Measurements from ENCODE around the gene CARMIL1. TPM values are rescaled to one million over a fixed set of nuclear protein-coding genes. Genes with fewer than 3 reads are reported as not detected.

CARMIL1 gene
- total and polyA plus RNA-seq, 10 of the 15 experiments (the other 5 are each of a cell fraction or from before 2014, with no cell fraction given): 6.4 to 18.1 (median 10.3) TPM

DNA sequence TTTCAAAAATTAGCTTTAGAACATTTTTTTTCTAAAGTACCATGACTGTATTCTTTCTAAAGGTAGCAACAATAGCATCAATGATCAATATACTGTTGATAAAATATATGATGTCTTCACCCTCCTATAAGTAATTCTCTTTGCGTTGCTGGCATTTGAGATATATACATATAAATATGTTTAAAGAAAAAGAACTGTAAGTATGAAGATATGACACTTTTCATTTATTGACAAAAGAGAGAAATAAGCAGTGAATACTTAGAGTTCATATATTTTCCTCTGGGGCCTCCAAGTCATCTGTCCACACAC is 323.5 kb downstream of the CARMIL1 start:
- RAD21 ChIA-PET (ENCODE audit: unreplicated experiment): interaction anchor here (0.6 to 1.4 kb wide), 2 partner anchors 113 to 348 kb away, joined by 4 to 5 read pairs; no protein-coding TSS in a partner anchor
- FAIRE-seq: no peak
- no TSS peak for BruUV-seq (replicated peaks)

More for the DNA sequence above, 323.5 kb downstream of the CARMIL1 start:
- Histone ChIP-seq H3K9ac (ENCODE audit: control insufficient read depth, insufficient read depth, low read length) (no peak overlapping the region), H2AFZ (ENCODE audit: control insufficient read depth, low read depth, low read length) (no peak overlapping the region), H3K4me3 (no peak overlapping the region), H3K27me3 (replicated peaks in 1 of 2; ENCODE audit: control insufficient read depth in 2 of 2, insufficient read depth in 2 of 2, low read length in 1 of 2) (no peaks in the 10 kb centered on the region), H3K4me2 (ENCODE audit: control insufficient read depth, insufficient read depth) (no peak overlapping the region), H3K9me3 (replicated peaks; ENCODE audit: control insufficient read depth, insufficient read depth, low read length) (no peaks in the 10 kb centered on the region), H3K4me1 (ENCODE audit: control insufficient read depth, insufficient read depth, low read length) (no peaks in the 10 kb centered on the region), H3K36me3 (ENCODE audit: control insufficient read depth in 2 of 2, insufficient read depth in 2 of 2, low read length in 1 of 2) (no peaks in the 10 kb centered on the region), H3K27ac (ENCODE audit: control insufficient read depth, insufficient read depth) (no peak overlapping the region), H3K79me2 (ENCODE audit: control insufficient read depth, insufficient read depth, low read length) (no peaks in the 10 kb centered on the region), H4K20me1 (ENCODE audit: control insufficient read depth, insufficient read depth) (no peaks in the 10 kb centered on the region)
- in situ Hi-C loops (cut with MboI): no loop called here
- CTCF ChIA-PET: interaction anchor here (0.8 to 8.2 kb wide), 11 partner anchors 10 to 379 kb away, joined by 3 to 44 read pairs (median 5); no protein-coding TSS in a partner anchor
- SMC1A ChIA-PET (ENCODE audit: uncharacterized antibody, unreplicated experiment): interaction anchor here (0.6 to 2.8 kb wide), 7 partner anchors 11 to 382 kb away, joined by 3 to 22 read pairs (median 4); no protein-coding TSS in a partner anchor
- POLR2A ChIA-PET: no interaction called here
- intact Hi-C loops (cut with micrococcal nuclease; ENCODE audit: unreplicated experiment): loop anchor here (1.0 to 5.0 kb wide), 4 partner anchors 45 to 379 kb away; no protein-coding TSS in a partner anchor
- no peak for DNase-seq (ENCODE audit: low read depth, low spot score)
- TF ChIP-seq TBL1XR1 (IDR thresholded peaks at IDR 0.05; ENCODE audit: low read depth, low read length): no peak
- TF ChIP-seq, protein P1, sequence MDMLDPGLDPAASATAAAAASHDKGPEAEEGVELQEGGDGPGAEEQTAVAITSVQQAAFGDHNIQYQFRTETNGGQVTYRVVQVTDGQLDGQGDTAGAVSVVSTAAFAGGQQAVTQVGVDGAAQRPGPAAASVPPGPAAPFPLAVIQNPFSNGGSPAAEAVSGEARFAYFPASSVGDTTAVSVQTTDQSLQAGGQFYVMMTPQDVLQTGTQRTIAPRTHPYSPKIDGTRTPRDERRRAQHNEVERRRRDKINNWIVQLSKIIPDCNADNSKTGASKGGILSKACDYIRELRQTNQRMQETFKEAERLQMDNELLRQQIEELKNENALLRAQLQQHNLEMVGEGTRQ (IDR thresholded peaks at IDR 0.05; ENCODE audit: borderline replicate concordance, low read depth, low read length): no peak
- TF ChIP-seq, protein P2, sequence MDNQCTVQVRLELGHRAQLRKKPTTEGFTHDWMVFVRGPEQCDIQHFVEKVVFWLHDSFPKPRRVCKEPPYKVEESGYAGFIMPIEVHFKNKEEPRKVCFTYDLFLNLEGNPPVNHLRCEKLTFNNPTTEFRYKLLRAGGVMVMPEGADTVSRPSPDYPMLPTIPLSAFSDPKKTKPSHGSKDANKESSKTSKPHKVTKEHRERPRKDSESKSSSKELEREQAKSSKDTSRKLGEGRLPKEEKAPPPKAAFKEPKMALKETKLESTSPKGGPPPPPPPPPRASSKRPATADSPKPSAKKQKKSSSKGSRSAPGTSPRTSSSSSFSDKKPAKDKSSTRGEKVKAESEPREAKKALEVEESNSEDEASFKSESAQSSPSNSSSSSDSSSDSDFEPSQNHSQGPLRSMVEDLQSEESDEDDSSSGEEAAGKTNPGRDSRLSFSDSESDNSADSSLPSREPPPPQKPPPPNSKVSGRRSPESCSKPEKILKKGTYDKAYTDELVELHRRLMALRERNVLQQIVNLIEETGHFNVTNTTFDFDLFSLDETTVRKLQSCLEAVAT (IDR thresholded peaks at IDR 0.05): no peak
- ATAC-seq: no peak
- 87% methylated on average over 1 of the region's 1 CpG for WGBS (ENCODE audit: insufficient coverage, insufficient replicate concordance, low lambda C conversion rate, missing lambda C conversion rate)
